MM.1S (cell line): ENCODE data around the gene FGFRL1.

Source experiments
- DNase-seq: peaks from one replicate; pipeline ENCODE4 v3.0.0-alpha.2; 2015
- H2AFZ ChIP-seq: fragments of 300-600 bp; sonication (generic); 2 replicates; pipeline ENCODE4 v1.6.0; 2016; ENCODE audit warnings: antibody characterized with exemption, low read length
- H3F3A ChIP-seq: fragments of 300-600 bp; sonication (generic); 2 replicates; pipeline ENCODE4 v1.6.1; 2016; ENCODE audit warnings: mild to moderate bottlenecking, antibody characterized with exemption, low read length, moderate library complexity, mixed read lengths; ENCODE audit not compliant: insufficient read depth
- H3K27ac ChIP-seq: fragments of 300-600 bp; sonication (generic); 2 replicates; pipeline ENCODE4 v1.5.1; 2016; ENCODE audit warnings: mild to moderate bottlenecking, low read length
- H3K27me3 ChIP-seq: fragments of 300-600 bp; sonication (generic); replicated peaks from 2 replicates; pipeline ENCODE4 v1.6.0; 2016; ENCODE audit warnings: low read length; ENCODE audit not compliant: insufficient read depth
- H3K36me3 ChIP-seq: fragments of 300-600 bp; sonication (generic); replicated peaks from 2 replicates; pipeline ENCODE4 v1.6.1; 2016; ENCODE audit warnings: mild to moderate bottlenecking, low read length, mixed read lengths; ENCODE audit not compliant: insufficient read depth
- H3K4me1 ChIP-seq: fragments of 300-600 bp; sonication (generic); 2 replicates; pipeline ENCODE4 v1.6.1; 2016; ENCODE audit warnings: low read length, mixed read lengths
- H3K4me2 ChIP-seq: fragments of 300-600 bp; sonication (generic); 2 replicates; pipeline ENCODE4 v1.6.0; 2016; ENCODE audit warnings: low read depth, low read length
- H3K4me3 ChIP-seq: fragments of 300-600 bp; sonication (generic); 2 replicates; pipeline ENCODE4 v1.5.1; 2016; ENCODE audit warnings: low read length, mixed read lengths
- H3K79me2 ChIP-seq: fragments of 300-600 bp; sonication (generic); 2 replicates; pipeline ENCODE4 v1.6.1; 2016; ENCODE audit warnings: mixed run types, low read length, mixed read lengths
- H3K9ac ChIP-seq: fragments of 300-600 bp; sonication (generic); 2 replicates; pipeline ENCODE4 v1.6.1; 2016; ENCODE audit warnings: low read length, mixed read lengths
- H3K9me2 ChIP-seq: fragments of 300-600 bp; sonication (generic); replicated peaks from 2 replicates; pipeline ENCODE4 v1.6.1; 2016; ENCODE audit warnings: mild to moderate bottlenecking, low read length, mixed read lengths; ENCODE audit not compliant: insufficient read depth
- H3K9me3 ChIP-seq: fragments of 300-600 bp; sonication (generic); replicated peaks from 2 replicates; pipeline ENCODE4 v1.6.1; 2016; ENCODE audit warnings: mild to moderate bottlenecking, low read length, mixed read lengths; ENCODE audit not compliant: insufficient read depth
- H4K20me1 ChIP-seq: fragments of 300-600 bp; sonication (generic); 2 replicates; pipeline ENCODE4 v1.6.1; 2016; ENCODE audit warnings: mild to moderate bottlenecking, low read length, moderate library complexity, mixed read lengths; ENCODE audit not compliant: insufficient read depth
- EZH2 ChIP-seq: fragments of 300-600 bp; sonication (generic); optimal IDR thresholded peaks from 2 replicates; pipeline ENCODE3; 2017; ENCODE audit warnings: low read depth, mild to moderate bottlenecking, antibody characterized with exemption, low read length, mixed read lengths
- EZH2phosphoT487 ChIP-seq: fragments of 300-600 bp; sonication (generic); IDR thresholded peaks from 2 replicates; pipeline ENCODE4 v1.6.1; 2018; ENCODE audit warnings: antibody characterized with exemption, low read length
- TF ChIP-seq, protein P1 (sequence below): fragments of 300-600 bp; sonication (generic); IDR thresholded peaks from 2 replicates; pipeline ENCODE4 v1.5.1; 2016; ENCODE audit warnings: antibody characterized with exemption, low read length, mixed read lengths

Gene FGFRL1

GRCh38 chr4:1039493-1040343, 28.3 kb downstream of the FGFRL1 start:
- H3F3A ChIP-seq, result no peaks in the 10 kb centered on the region
- no peaks in the 10 kb centered on the region for H3K9me2 ChIP-seq
- no peaks in the 10 kb centered on the region for H4K20me1 ChIP-seq
- H3K9me3 ChIP-seq, result no peaks in the 10 kb centered on the region
- H3K27me3 ChIP-seq, result no peaks in the 10 kb centered on the region
- DNase-seq, result no peak
- H3K27ac ChIP-seq, result no peak overlapping the region
- no peaks in the 10 kb centered on the region for H3K79me2 ChIP-seq
- TF ChIP-seq EZH2phosphoT487 (no peak), EZH2 (no peak)
- TF ChIP-seq, protein P1, sequence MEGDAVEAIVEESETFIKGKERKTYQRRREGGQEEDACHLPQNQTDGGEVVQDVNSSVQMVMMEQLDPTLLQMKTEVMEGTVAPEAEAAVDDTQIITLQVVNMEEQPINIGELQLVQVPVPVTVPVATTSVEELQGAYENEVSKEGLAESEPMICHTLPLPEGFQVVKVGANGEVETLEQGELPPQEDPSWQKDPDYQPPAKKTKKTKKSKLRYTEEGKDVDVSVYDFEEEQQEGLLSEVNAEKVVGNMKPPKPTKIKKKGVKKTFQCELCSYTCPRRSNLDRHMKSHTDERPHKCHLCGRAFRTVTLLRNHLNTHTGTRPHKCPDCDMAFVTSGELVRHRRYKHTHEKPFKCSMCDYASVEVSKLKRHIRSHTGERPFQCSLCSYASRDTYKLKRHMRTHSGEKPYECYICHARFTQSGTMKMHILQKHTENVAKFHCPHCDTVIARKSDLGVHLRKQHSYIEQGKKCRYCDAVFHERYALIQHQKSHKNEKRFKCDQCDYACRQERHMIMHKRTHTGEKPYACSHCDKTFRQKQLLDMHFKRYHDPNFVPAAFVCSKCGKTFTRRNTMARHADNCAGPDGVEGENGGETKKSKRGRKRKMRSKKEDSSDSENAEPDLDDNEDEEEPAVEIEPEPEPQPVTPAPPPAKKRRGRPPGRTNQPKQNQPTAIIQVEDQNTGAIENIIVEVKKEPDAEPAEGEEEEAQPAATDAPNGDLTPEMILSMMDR, result no peak
- no peak overlapping the region for H3K9ac ChIP-seq
- no peaks in the 10 kb centered on the region for H3K4me1 ChIP-seq
- no peak overlapping the region for H3K4me3 ChIP-seq
- no peaks in the 10 kb centered on the region for H3K36me3 ChIP-seq
- no peak overlapping the region for H3K4me2 ChIP-seq
- no peak overlapping the region for H2AFZ ChIP-seq

GRCh38 chr4:1040344-1041146, 29.1 kb downstream of the FGFRL1 start:
- no peak overlapping the region for H2AFZ ChIP-seq
- no peak for DNase-seq
- no peaks in the 10 kb centered on the region for H4K20me1 ChIP-seq
- no peak overlapping the region for H3K9ac ChIP-seq
- no peak for TF ChIP-seq EZH2phosphoT487
- no peaks in the 10 kb centered on the region for H3K9me3 ChIP-seq
- no peaks in the 10 kb centered on the region for H3K4me1 ChIP-seq
- no peaks in the 10 kb centered on the region for H3K79me2 ChIP-seq
- H3K27ac ChIP-seq, result no peak overlapping the region
- no peak overlapping the region for H3K4me2 ChIP-seq
- H3K4me3 ChIP-seq, result no peak overlapping the region
- H3K9me2 ChIP-seq, result no peaks in the 10 kb centered on the region
- no peaks in the 10 kb centered on the region for H3K36me3 ChIP-seq
- H3F3A ChIP-seq, result no peaks in the 10 kb centered on the region
- H3K27me3 ChIP-seq, result no peaks in the 10 kb centered on the region

- H3K4me1 ChIP-seq, result no peaks in the 10 kb centered on the region
- no peak for DNase-seq
These were observed 29.9 kb downstream of the FGFRL1 start for GRCh38 chr4:1041147-1041935.

More at GRCh38 chr4:1041147-1041935, 29.9 kb downstream of the FGFRL1 start:
- H3K36me3 ChIP-seq, result no peaks in the 10 kb centered on the region
- H3K9me3 ChIP-seq, result no peaks in the 10 kb centered on the region
- H3F3A ChIP-seq, result no peaks in the 10 kb centered on the region
- H3K27me3 ChIP-seq, result no peaks in the 10 kb centered on the region
- no peaks in the 10 kb centered on the region for H3K9me2 ChIP-seq
- H3K9ac ChIP-seq, result no peak overlapping the region
- H3K4me3 ChIP-seq, result no peak overlapping the region
- H3K27ac ChIP-seq, result no peak overlapping the region
- no peak overlapping the region for H2AFZ ChIP-seq
- TF ChIP-seq EZH2 (no peak), EZH2phosphoT487 (no peak)
- TF ChIP-seq, protein P1, result no peak
- no peaks in the 10 kb centered on the region for H3K79me2 ChIP-seq
- no peak overlapping the region for H3K4me2 ChIP-seq
- no peaks in the 10 kb centered on the region for H4K20me1 ChIP-seq
